C4-2B (cell line): ENCODE results near the gene XYLT1.

Experiments used
- ZFX ChIP-seq: fragments of 450-650 bp; IDR thresholded peaks from 2 replicates; pipeline ENCODE4 v1.6.1; 2017
- TF ChIP-seq, protein P1 (sequence below): fragments of 450-650 bp; conservative IDR thresholded peaks from 2 replicates; pipeline ENCODE4 v1.5.1; 2017; ENCODE audit warnings: mild to moderate bottlenecking

DNA sequence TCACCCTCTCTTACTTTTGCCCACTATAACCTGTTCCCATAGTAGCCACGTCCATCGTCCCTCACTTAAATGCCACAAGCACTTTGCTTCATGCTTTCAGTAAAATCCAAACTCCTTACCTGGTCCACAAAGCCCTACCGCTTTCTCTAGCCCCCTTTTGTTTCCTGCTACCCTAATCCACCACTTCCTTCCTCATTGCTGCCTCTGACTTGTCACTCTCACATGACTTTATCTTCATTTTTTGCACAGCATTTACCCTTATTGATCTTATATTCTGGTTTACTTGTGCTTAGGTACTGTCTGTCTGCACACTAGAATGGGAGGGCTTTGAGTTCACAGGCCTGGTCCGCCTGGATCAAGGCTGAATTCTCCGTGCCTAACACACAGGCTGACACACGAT lies 340.0 kb downstream of the XYLT1 start:
- TF ChIP-seq, protein P1, sequence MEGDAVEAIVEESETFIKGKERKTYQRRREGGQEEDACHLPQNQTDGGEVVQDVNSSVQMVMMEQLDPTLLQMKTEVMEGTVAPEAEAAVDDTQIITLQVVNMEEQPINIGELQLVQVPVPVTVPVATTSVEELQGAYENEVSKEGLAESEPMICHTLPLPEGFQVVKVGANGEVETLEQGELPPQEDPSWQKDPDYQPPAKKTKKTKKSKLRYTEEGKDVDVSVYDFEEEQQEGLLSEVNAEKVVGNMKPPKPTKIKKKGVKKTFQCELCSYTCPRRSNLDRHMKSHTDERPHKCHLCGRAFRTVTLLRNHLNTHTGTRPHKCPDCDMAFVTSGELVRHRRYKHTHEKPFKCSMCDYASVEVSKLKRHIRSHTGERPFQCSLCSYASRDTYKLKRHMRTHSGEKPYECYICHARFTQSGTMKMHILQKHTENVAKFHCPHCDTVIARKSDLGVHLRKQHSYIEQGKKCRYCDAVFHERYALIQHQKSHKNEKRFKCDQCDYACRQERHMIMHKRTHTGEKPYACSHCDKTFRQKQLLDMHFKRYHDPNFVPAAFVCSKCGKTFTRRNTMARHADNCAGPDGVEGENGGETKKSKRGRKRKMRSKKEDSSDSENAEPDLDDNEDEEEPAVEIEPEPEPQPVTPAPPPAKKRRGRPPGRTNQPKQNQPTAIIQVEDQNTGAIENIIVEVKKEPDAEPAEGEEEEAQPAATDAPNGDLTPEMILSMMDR: no peak
- no peak for TF ChIP-seq ZFX
